T47D (cell line): ENCODE data around the gene KIFC1.
"Not testable (repeated sequence)": the region's sequence is repeated elsewhere in the genome, so short reads cannot be mapped to it uniquely, and the experiment has no call there.

ENCODE experiments used
- DNase-seq, 2 experiments: peaks; one replicate each; pipeline versions ENCODE4 v3.0.0 to v3.0.0-alpha.2; 2011 to 2012; ENCODE audit warnings: low read depth in 1 of 2, low spot score in 1 of 2
- JUND ChIP-seq: IDR thresholded peaks from 2 replicates; pipeline ENCODE4 v1.6.1; 2012; ENCODE audit warnings: low read depth
- in situ Hi-C: cut with HindIII; loops from 2 replicates; pipeline ENCODE4 v1.10.0; 2016; ENCODE audit warnings: low sequenced_read_pairs, low pct_unique_long_range_greater_than_20kb

Gene KIFC1, protein sequence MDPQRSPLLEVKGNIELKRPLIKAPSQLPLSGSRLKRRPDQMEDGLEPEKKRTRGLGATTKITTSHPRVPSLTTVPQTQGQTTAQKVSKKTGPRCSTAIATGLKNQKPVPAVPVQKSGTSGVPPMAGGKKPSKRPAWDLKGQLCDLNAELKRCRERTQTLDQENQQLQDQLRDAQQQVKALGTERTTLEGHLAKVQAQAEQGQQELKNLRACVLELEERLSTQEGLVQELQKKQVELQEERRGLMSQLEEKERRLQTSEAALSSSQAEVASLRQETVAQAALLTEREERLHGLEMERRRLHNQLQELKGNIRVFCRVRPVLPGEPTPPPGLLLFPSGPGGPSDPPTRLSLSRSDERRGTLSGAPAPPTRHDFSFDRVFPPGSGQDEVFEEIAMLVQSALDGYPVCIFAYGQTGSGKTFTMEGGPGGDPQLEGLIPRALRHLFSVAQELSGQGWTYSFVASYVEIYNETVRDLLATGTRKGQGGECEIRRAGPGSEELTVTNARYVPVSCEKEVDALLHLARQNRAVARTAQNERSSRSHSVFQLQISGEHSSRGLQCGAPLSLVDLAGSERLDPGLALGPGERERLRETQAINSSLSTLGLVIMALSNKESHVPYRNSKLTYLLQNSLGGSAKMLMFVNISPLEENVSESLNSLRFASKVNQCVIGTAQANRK

DNA sequence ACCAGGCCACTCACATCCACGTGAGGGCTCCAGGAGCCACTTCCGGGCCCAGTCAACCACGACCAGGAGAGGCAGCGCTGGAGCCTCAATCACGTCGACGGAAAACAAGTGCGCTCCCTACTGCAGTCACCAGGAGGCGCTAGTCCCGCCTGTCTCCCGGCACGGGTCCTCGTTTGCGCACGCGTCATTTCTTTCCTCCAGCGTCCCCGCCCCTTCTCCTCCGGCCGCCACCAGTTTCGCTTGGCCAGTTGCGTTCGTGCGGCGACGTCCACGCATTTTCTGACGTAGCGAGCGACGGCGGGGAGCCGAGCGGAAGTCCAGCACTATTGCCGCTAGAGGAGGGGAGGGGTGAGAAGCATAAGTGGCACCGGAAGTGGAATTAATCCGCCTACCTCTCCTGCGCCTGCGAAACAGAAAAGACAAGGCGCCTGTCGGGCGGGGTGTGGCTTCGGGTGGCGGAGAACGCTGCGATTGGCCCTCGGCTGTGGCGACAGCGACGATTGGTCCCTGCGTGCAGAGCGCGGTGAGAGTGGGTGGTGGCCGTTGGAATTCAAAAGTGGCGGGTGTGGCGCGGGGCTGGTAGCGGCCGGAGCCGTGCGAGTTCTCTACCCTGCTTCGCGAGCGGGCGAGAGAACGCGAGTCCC lies at the start of gene KIFC1:
Gene KIFC1, plus strand, starts transcription at position 546 of the 644 bp plus-strand sequence. CDS start 163 bp downstream, outside the sequence.
- in situ Hi-C loops = no loop called here
- no peak for TF ChIP-seq JUND
- peak; percentile 95 to 100 for DNase-seq

DNA sequence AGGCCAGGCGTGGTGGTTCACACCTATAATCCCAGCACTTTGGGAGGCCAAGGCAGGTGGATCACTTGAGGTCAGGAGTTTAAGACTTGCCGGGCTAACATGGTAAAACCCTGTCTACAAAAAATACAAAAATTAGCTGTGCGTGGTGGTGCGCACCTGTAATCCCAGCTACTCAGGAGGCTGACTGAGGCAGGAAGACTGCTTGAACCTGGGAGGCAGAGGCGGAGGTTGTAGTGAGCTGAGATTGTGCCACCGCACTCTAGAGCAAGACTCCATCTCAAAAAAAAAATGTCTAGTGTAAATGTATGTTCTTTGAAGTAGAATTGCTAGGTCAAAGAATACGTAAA lies 48.0 kb upstream of the KIFC1 start:
- DNase-seq, in situ Hi-C loops: not testable (repeated sequence)

DNA sequence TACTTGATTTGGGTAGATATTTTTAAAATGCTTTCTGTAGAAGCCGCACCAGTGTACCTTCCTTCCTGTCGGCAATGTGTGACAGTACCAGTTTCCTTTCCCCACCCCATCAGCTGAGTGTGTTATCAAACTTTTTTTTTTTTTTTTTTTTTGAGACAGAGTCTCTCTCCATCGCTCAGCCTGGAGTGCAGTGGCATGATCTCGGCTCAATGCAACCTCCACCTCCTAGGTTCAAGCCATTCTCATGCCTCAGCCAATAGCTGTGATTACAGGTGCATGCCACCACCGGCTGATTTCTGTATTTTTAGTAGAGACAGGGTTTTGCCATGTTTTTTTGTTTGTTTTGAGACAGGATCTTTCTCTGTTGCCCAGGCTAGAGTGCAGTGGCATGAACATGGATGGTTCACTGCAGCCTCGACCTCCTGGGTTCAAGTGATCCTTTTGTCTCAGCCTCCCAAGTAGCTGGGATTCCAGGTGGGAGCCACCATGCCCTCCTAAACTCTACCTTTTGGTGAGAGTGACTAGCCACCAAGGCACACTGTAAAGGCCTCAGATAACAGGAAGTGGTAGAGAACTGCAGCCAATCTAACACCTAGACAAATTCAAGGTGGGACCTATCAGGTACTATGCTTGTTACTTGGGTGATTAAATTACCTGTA lies 47.5 kb upstream of the KIFC1 start:
- DNase-seq = no peak
- in situ Hi-C loops = no loop called here
- no peak for TF ChIP-seq JUND

DNA sequence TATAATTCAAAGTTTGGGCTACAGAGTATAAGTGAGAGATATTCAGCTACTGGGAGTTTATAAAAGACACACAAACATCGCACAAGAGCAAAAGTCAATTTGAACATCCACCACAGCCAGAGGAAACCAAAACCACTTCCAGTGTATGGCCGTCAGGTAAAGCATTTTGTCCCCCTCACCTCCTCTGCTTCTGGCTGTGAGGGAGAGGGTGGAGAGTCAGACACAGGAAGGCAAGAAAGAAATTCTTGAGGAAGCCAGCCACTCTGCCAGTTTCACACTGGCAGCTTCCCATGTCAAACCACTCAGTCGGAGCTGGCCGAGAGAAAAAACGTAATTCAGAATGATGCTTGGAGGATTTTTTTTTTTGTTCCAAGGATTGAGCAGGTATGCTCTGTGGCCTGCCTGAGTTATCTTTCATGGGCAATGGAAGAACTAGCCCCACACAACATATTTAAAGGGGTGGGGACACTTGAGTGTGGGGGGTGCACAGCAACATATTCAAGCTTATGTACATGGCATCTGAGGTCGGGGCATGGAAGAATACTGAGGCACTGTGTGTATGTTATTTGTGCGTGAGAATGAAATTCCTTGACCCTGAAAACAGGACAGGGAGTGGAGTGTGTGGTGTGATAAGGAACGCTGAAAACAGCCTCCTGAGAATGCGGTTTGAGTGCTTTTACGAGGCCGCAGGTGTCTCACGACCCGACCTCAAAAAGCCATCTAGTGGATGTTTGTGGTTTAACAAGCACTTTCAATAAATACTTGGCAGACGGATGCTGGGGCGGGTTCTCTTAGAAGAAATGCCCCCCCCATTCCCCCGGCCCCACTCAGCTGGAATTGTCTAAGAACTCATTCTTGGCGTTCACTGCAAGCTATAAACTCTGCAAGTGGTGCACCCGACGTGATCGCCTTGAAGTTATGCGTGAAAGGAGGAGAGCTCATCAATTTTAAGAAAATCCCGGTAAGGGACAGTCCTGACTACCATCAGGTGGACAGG lies 46.6 kb upstream of the KIFC1 start:
- TF ChIP-seq JUND = no peak
- peak in 1 of 2 experiments; percentile 86 for DNase-seq
- in situ Hi-C loops = no loop called here

DNA sequence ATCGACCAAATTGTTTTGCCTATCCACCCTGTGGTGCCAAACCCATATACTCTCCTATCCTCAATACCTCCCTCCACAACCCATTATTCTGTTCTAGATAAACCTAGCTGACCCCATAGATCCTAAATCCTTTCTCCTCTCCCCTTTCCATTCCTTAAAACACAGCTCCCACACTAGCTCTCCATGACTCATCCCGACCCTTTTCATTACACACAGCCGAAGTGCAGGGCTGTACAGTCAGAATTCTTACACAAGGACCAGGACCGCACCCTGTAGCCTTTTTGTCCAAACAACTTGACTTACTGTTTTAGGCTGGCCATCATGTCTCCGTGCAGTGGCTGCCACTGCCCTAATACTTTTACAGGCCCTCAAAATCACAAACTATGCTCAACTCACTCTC lies 44.7 kb upstream of the KIFC1 start:
- DNase-seq, in situ Hi-C loops: not testable (repeated sequence)

DNA sequence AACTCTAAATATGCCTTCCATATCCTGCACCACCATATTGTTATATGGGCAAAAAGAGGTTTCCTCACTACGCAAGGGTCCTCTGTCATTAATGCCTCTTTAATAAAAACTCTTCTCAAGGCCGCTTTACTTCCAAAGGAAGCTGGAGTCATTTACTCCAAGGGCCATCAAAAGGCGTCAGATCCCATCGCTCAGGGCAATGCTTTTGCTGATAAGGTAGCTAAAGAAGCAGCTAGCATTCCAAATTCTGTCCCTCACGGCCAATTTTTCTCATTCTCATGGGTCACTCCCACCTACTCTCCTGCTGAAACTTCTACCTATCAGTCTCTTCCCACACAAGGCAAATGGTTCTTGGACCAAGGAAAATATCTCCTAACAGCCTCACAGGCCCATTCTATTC lies 43.8 kb upstream of the KIFC1 start:
- TF ChIP-seq JUND = no peak
- DNase-seq = no peak
- in situ Hi-C loops = no loop called here

DNA sequence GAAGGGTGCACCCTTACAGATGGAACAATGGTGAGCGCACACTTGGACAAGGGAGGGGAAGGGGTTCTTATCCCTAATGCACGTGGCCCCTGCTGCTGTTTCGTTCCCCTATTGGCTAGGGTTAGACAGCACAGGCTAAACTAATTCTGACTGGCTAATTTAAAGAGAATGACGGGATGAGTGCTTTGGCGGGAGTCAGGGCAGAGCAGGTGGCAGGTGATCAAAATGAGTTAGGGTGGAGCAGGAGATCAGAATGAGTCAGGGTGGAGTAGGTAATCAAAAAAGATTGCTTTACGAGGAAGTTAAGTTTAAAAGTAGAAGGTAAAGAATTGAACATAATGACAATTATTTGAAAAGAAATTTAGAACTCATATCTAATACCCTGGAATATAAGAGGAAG lies 35.8 kb upstream of the KIFC1 start:
- DNase-seq, in situ Hi-C loops: not testable (repeated sequence)

DNA sequence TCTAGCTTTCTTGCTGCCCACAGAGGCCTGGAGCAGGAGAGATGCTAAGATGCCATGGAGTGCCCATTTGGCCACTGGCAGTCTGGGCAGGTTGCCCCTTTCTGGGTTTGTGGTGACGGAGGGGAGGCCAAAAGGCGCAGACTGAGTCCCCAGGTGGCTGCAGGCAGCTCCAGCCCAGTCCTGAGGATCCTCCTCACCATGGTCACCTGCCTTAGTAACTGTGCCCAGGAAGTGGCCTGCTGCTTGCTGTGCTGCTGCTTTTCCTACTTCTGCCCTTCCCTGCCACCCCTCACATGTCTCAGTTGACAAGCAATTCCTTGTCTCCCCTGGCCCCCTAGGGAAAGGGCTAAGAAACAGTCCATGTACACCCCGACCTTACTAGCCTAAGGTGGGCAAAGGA lies 35.3 kb upstream of the KIFC1 start:
- DNase-seq = no peak
- in situ Hi-C loops = no loop called here
- no peak for TF ChIP-seq JUND

DNA sequence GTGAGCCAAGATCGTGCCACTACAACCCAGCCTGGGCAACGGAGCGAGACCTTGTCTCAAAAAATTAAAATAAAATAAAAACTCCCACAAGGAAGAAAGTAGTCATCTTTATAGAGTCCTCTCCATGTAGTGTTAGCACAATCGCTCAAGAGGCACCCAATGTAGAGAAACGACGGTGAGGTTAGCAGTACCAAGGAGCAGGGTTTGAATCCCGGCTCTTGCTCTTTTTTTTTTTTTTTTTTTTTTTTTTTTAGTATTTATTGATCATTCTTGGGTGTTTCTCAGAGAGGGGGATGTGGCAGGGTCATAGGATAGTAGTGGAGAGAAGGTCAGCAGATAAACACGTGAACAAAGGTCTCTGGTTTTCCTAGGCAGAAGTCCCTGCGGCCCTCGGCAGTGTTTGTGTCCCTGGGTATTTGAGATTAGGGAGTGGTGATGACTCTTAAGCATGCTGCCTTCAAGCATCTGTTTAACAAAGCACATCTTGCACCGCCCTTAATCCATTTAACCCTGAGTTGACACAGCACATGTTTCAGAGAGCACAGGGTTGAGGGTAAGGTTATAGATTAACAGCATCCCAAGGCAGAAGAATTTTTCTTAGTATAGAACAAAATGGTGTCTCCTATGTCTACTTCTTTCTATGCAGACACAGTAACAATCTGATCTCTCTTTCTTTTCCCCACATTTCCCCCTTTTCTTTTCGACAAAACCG lies 34.3 kb upstream of the KIFC1 start:
- DNase-seq, in situ Hi-C loops: not testable (repeated sequence)

DNA sequence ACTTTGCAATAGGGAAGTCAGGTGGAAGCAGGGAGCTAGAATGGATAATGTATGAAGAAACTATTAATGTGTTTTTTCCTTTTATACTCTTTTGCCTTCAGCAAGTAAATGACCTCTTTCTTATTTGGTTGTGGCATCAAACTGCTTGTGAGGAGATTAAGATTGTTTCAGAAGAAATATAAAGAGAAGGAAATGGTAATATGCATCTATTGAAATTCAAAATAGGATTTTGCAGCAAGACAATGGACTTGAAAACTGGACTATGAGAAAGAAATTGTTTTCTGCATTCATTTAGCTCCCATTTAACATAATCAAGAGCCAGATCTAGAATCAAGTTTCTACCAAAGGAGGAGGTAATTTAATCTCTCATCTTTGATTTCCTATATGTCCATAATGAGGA lies 32.3 kb upstream of the KIFC1 start:
- in situ Hi-C loops = no loop called here
- no peak for TF ChIP-seq JUND
- no peak for DNase-seq

DNA sequence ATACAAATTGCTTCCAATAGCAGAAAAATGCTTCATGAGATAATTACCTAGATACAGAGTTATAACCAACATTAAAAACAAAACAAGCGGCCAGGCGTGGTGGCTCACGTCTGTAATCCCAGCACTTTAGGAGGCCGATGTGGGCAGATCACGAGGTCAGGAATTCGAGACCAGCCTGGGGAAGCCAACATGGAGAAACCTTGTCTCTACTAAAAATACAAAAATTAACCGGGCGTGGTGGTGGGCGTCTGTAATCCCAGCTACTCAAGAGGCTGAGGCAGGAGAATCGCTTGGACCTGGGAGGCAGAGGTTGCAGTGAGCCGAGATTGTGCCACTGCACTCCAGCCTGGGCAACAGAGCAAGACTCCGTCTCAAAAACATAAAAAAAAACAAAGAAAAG lies 28.1 kb upstream of the KIFC1 start:
- DNase-seq, in situ Hi-C loops: not testable (repeated sequence)

DNA sequence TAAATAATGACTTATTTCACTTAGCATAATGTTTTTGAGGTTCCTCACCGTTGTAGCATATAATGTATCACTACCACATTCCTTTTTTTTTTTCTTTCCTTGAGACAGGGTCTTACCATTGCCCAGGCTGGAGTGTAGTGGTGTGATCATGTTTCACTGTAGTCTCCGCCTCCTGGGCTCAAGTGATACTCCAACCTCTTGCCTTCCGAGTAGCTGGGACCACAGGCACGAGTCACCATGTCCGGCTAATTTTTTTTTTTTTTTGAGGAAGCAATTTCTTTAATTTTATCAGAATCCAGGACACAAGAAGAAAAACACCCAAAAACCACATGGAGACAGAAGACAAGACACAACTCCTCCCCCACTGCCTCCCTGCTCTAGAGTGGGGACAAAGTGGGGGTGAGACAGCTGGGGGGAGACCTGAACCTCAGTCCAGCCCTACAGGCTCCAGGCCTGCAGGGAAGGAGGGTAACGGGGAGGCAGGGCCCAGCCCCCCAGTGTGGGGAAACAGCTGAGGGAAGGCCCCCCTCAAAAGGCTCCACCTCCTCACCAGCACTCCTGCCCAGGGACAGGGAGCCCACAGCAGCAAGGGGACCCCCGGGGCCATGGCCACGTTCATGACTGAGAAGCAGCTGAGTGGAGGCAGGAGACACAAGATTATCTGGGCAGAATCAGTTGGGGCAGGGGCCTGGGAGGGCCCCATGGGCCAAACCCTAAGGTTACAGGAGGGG lies 27.0 kb upstream of the KIFC1 start:
- in situ Hi-C loops, DNase-seq: not testable (repeated sequence)

DNA sequence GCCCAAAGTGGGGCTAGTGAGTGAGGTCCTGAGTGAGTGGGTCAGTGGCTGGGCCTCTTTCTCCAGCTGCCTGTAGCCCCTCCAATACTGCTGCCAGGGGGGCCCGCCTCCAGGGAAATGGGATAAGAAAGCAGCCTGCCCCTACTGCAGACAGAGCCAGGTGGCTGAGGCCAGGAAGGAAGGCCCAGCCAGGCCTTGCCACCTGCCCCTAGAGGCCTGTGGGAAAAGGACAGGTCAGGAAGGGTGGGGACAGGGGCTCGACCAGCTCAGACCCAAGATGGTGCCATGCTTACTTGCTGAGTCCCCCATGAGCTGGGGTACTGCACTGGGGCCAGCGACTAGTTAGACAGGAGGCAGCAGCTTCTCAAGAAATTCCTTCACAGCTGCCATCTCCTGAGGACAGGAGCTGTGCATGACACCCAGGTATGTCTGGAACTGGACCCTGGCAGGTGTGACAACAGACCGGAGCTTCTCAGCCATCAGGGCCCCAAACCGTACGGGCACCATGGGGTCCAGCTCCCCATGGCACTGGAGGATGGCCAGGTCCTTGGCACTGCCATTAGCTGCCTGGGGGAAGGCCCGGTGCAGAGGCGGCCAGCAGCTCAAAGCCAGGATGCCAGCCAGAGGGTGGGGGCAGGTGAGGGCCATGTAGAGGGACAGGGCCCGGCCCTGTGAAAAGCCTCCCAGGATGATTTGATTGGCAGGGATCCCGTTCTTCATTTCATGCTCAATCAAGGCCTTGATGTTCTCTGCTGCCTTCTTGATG lies 26.2 kb upstream of the KIFC1 start:
- DNase-seq, in situ Hi-C loops: not testable (repeated sequence)
